HG02642 (cell line): ENCODE results near the gene TPM4.
"Not testable (repeated sequence)": the region's sequence is repeated elsewhere in the genome, so short reads cannot be mapped to it uniquely, and the experiment has no call there.

Source experiments
- ATAC-seq: cut with Tn5 transposase; IDR thresholded peaks from one replicate; pipeline ENCODE4 v1.9.1; 2021; ENCODE audit warnings: mild to moderate bottlenecking; ENCODE audit not compliant: unreplicated experiment, poor library complexity

TPM4 gene

GRCh38 chr19:16070366-16070990 lies 5.8 kb upstream of the TPM4 start:
- ATAC-seq = peak; percentile 59

- no peak for ATAC-seq
Observed at GRCh38 chr19:16071072-16071691, 5.1 kb upstream of the TPM4 start.

- ATAC-seq = no peak
Observed at GRCh38 chr19:16073481-16073880, 2.8 kb upstream of the TPM4 start.

- ATAC-seq = no peak
Observed at GRCh38 chr19:16073988-16074387, 2.3 kb upstream of the TPM4 start.

GRCh38 chr19:16074488-16075365 lies 1.6 kb upstream of the TPM4 start:
- ATAC-seq = no peak

GRCh38 chr19:16075430-16076153 lies 703 bp upstream of the TPM4 start:
- peak; percentile 3 for ATAC-seq

- peak; percentile 4 for ATAC-seq
Observed at GRCh38 chr19:16076958-16077611, 790 bp downstream of the TPM4 start.

GRCh38 chr19:16077984-16078758 lies 1.9 kb downstream of the TPM4 start:
- ATAC-seq = no peak

- ATAC-seq = peak; percentile 29
Observed at GRCh38 chr19:16078759-16079707, 2.7 kb downstream of the TPM4 start.

- ATAC-seq = no peak
Observed at GRCh38 chr19:16084067-16084685, 7.9 kb downstream of the TPM4 start.

- ATAC-seq = no peak
Observed at GRCh38 chr19:16085115-16085514, 8.8 kb downstream of the TPM4 start.

- not testable (repeated sequence) for ATAC-seq
Observed at GRCh38 chr19:16087404-16087803, 11.1 kb downstream of the TPM4 start.

GRCh38 chr19:16087940-16088339 lies 11.6 kb downstream of the TPM4 start:
- ATAC-seq = no peak

- ATAC-seq = no peak
Observed at GRCh38 chr19:16088351-16089009, 12.2 kb downstream of the TPM4 start.

GRCh38 chr19:16089010-16089846 lies 12.9 kb downstream of the TPM4 start:
- no peak for ATAC-seq
